ENCODE data around the gene PNN. TPM values are rescaled to one million over a fixed set of nuclear protein-coding genes. Genes with fewer than 3 reads are reported as not detected.

Gene PNN
- total and polyA plus RNA-seq, 9 of the 15 experiments (the other 6 are each of a cell fraction or from before 2014, with no cell fraction given): 30.2 to 188 (median 69.7) TPM

- Histone ChIP-seq H4K20me1 (replicated peaks; ENCODE audit: control insufficient read depth, insufficient read depth, low read length) (no peaks in the 10 kb centered on the region), H2AFZ (ENCODE audit: low read depth, low read length) (no peak overlapping the region), H3K4me3 (no peak overlapping the region), H3K4me1 (replicated peaks in 1 of 2; ENCODE audit: control insufficient read depth in 2 of 2, insufficient read depth in 2 of 2, low read length in 2 of 2) (peaks cover 7 to 9% of the 10 kb centered on the region in 2 experiments; a peak in 4 of 5 replicates), H3K9ac (ENCODE audit: insufficient read depth in 1 of 2, low read depth in 2 of 2, low read length in 2 of 2) (no peak overlapping the region; a peak in 1 of 4 replicates), H3K9me3 (replicated peaks; ENCODE audit: control insufficient read depth, insufficient read depth, low read depth, low read length) (no peaks in the 10 kb centered on the region; the same call in 1 of the 2 replicates), H3K27ac (ENCODE audit: extremely low read depth, low read depth, low read length) (peak overlapping the region; percentile 66; the same call in 2 of the 3 replicates), H3K9me1 (ENCODE audit: control insufficient read depth, insufficient read depth, low read length) (no peaks in the 10 kb centered on the region), H3K4me2 (ENCODE audit: insufficient read depth, low read length) (peak overlapping the region; percentile 63), H3K27me3 (ENCODE audit: control insufficient read depth in 2 of 2, insufficient read depth in 2 of 2, low read length in 2 of 2) (no peaks in the 10 kb centered on the region), H3K79me2 (ENCODE audit: control insufficient read depth, insufficient read depth, low read length) (no peaks in the 10 kb centered on the region), H3K36me3 (ENCODE audit: control insufficient read depth, insufficient read depth, low read length) (peaks cover 21% of the 10 kb centered on the region; the same call in 1 of the 3 replicates)
- in situ Hi-C loops (cut with MboI): no loop called here
- BruUV-seq (replicated peaks): no TSS peak
- WGBS (ENCODE audit: insufficient coverage, low coverage, missing lambda C conversion rate): 13% methylated on average over 6 of the region's 7 CpGs
- peak; percentile 51 to 90 (median 70) for DNase-seq (ENCODE audit: extremely low read depth in 1 of 4, low spot score in 3 of 4)
- POLR2A ChIA-PET: interaction anchor here (0.6 to 1.4 kb wide), 5 partner anchors 10 to 29 kb away, joined by 3 to 7 read pairs (median 4); partner anchors contain the start of genes PNN and TRAPPC6B
- CTCF ChIA-PET (ENCODE audit: low intra/inter-chr PET ratio): no interaction called here
- peak; percentile 97 for FAIRE-seq
- intact Hi-C loops (cut with micrococcal nuclease): loop anchor here (1.0 to 2.0 kb wide), 2 partner anchors 25 to 29 kb away; partner anchors contain the start of genes PNN and TRAPPC6B
- ATAC-seq: peak; percentile 99
- TF ChIP-seq KLF16 (IDR thresholded peaks at IDR 0.05) (peak; percentile 6; the same call in 1 of the 2 replicates), ZC3H4 (CRISPR knock-in tag; IDR thresholded peaks at IDR 0.05; ENCODE audit: borderline replicate concordance) (no peak), ZNF318 (IDR thresholded peaks at IDR 0.05; ENCODE audit: borderline replicate concordance in 1 of 2, low read depth in 1 of 2) (no peak), ZNF766 (CRISPR knock-in tag; conservative IDR thresholded peaks at IDR 0.05) (peak; percentile 82), CBFA2T2 (conservative IDR thresholded peaks at IDR 0.05) (peak; percentile 84), ARID1B (IDR thresholded peaks at IDR 0.05) (peak; percentile 94), RAD21 (CRISPR knock-in tag; conservative IDR thresholded peaks at IDR 0.05 in 1 of 2, IDR thresholded peaks at IDR 0.05 in 1 of 2) (0 out of 4 replicates have a peak, but pooled peaks of 1 of the 2 experiments have one; percentile 17), TRIM24 (IDR thresholded peaks at IDR 0.05) (peak; percentile 76 to 78; a peak in 3 of 4 replicates), ESRRA (IDR thresholded peaks at IDR 0.05; ENCODE audit: borderline replicate concordance, low read depth) (peak; percentile 52; the same call in 1 of the 2 replicates), SAFB2 (IDR thresholded peaks at IDR 0.05; ENCODE audit: borderline replicate concordance, low read depth, low read length, severe bottlenecking) (no peak), NFE2L1 (tag; IDR thresholded peaks at IDR 0.05; ENCODE audit: borderline replicate concordance, low read depth) (no peak)
Observed at GRCh38 chr14:39145266-39145966, 29.6 kb upstream of the PNN start.

Measured in K562 (cell line).